HepG2 (cell line): ENCODE measurements around the gene FXYD4. TPM values are rescaled to one million over a fixed set of nuclear protein-coding genes. Genes with fewer than 3 reads are reported as not detected.

Experiments used
- CBX5 ChIP-seq: sonication (generic); formaldehyde crosslinking; IDR thresholded peaks from 2 replicates; pipeline ENCODE4 v1.4.0; 2020; ENCODE audit warnings: missing genetic modification reagents, borderline replicate concordance
- DRAP1 ChIP-seq: IDR thresholded peaks from 2 replicates; pipeline ENCODE4 v1.6.1; 2016; ENCODE audit warnings: missing genetic modification reagents, missing compliant biosample characterization
- EEA1 ChIP-seq: sonication (generic); formaldehyde crosslinking; IDR thresholded peaks from 2 replicates; pipeline ENCODE4 v1.5.1; 2020; ENCODE audit warnings: mild to moderate bottlenecking, missing genetic modification reagents, borderline replicate concordance
- EED ChIP-seq: sonication (generic); formaldehyde crosslinking; IDR thresholded peaks from 2 replicates; pipeline ENCODE4 v1.5.0; 2020; ENCODE audit warnings: mild to moderate bottlenecking, missing genetic modification reagents
- IRF9 ChIP-seq: sonication (generic); formaldehyde crosslinking; IDR thresholded peaks from 2 replicates; pipeline ENCODE4 v1.8.0; 2022; ENCODE audit warnings: missing genetic modification reagents, mild to moderate bottlenecking, borderline replicate concordance
- KAT7 ChIP-seq: IDR thresholded peaks from 2 replicates; pipeline ENCODE4 v1.6.1; 2018; ENCODE audit warnings: borderline replicate concordance, missing compliant biosample characterization
- KDM1A ChIP-seq: IDR thresholded peaks from 2 replicates; pipeline ENCODE4 v1.6.1; 2016; ENCODE audit warnings: missing compliant biosample characterization
- MYC ChIP-seq: sonication (generic); formaldehyde crosslinking; IDR thresholded peaks from 2 replicates; pipeline ENCODE4 v1.9.0; 2021; ENCODE audit warnings: missing genetic modification reagents, borderline replicate concordance
- PAWR ChIP-seq: sonication (generic); formaldehyde crosslinking; IDR thresholded peaks from 2 replicates; pipeline ENCODE4 v1.4.0; 2020; ENCODE audit warnings: missing genetic modification reagents, mild to moderate bottlenecking, borderline replicate concordance
- RAD51 ChIP-seq: fragments of 450-650 bp; IDR thresholded peaks from 2 replicates; pipeline ENCODE4 v1.6.1; 2016; ENCODE audit warnings: borderline replicate concordance
- RARG ChIP-seq: sonication (generic); formaldehyde crosslinking; IDR thresholded peaks from 2 replicates; pipeline ENCODE4 v1.4.0; 2020; ENCODE audit warnings: low read depth, mild to moderate bottlenecking, missing genetic modification reagents
- RFX3 ChIP-seq: IDR thresholded peaks from 2 replicates; pipeline ENCODE4 v1.6.1; 2016; ENCODE audit warnings: missing biosample characterization, missing genetic modification reagents
- SP5 ChIP-seq: IDR thresholded peaks from 2 replicates; pipeline ENCODE4 v1.6.1; 2016; ENCODE audit warnings: low read depth, borderline replicate concordance
- SYNCRIP ChIP-seq: fragments of 200-400 bp; formaldehyde crosslinking; IDR thresholded peaks from 2 replicates; pipeline ENCODE4 v1.6.1; 2018; ENCODE audit warnings: mild to moderate bottlenecking, low read depth, low read length; ENCODE audit not compliant: insufficient read depth
- UBTF ChIP-seq: sonication (generic); formaldehyde crosslinking; IDR thresholded peaks from 2 replicates; pipeline ENCODE4 v1.4.0; 2020; ENCODE audit warnings: mild to moderate bottlenecking, missing genetic modification reagents
- XRCC5 ChIP-seq: fragments of 200-400 bp; formaldehyde crosslinking; optimal IDR thresholded peaks from 2 replicates; pipeline ENCODE3; 2017; ENCODE audit warnings: mild to moderate bottlenecking, low read length
- ZFP91 ChIP-seq: sonication (generic); formaldehyde crosslinking; IDR thresholded peaks from 2 replicates; pipeline ENCODE4 v1.9.0; 2022; ENCODE audit warnings: missing genetic modification reagents, mild to moderate bottlenecking, borderline replicate concordance
- ZFY ChIP-seq: sonication (generic); formaldehyde crosslinking; IDR thresholded peaks from 2 replicates; pipeline ENCODE4 v1.4.0; 2020; ENCODE audit warnings: missing genetic modification reagents
- ZNF101 ChIP-seq: sonication (generic); formaldehyde crosslinking; IDR thresholded peaks from 2 replicates; pipeline ENCODE4 v1.4.0; 2020; ENCODE audit warnings: mild to moderate bottlenecking, low read depth, missing genetic modification reagents, borderline replicate concordance
- ZNF230 ChIP-seq: sonication (generic); formaldehyde crosslinking; IDR thresholded peaks from 2 replicates; pipeline ENCODE4 v1.4.0; 2020; ENCODE audit warnings: mild to moderate bottlenecking, missing genetic modification reagents
- ZNF549 ChIP-seq: sonication (generic); formaldehyde crosslinking; IDR thresholded peaks from 2 replicates; pipeline ENCODE4 v1.5.0; 2020; ENCODE audit warnings: missing genetic modification reagents
- ZNF800 ChIP-seq: sonication (generic); formaldehyde crosslinking; IDR thresholded peaks from 2 replicates; pipeline ENCODE4 v1.4.0; 2020; ENCODE audit warnings: missing genetic modification reagents
- ZNF816 ChIP-seq: sonication (generic); formaldehyde crosslinking; IDR thresholded peaks from 2 replicates; pipeline ENCODE4 v1.8.0; 2022; ENCODE audit warnings: missing genetic modification reagents, mild to moderate bottlenecking, borderline replicate concordance
- polyA plus RNA-seq, 8 experiments: library from polyadenylated mRNA; depleted of rRNA in 3 of 8; stranded (reverse) in 7 of 8; unstranded in 1 of 8; fragments of >200 nt; fragmentation: Illumina TruSeq in 4 of 8; extraction: Trizol in 4 of 8; gene quantifications; 2 replicates each; pipeline versions ENCODE4 v1.2.1 to v1.2.3, GENCODE V29; 2011 to 2016; ENCODE audit warnings: low read depth in 4 of 8, missing spikeins in 1 of 8, mixed read lengths in 1 of 8; ENCODE audit not compliant: insufficient read depth in 1 of 8
- total RNA-seq, 5 experiments: library from RNA; depleted of rRNA; stranded (reverse); fragments of >200 nt; fragmentation: Illumina TruSeq; extraction: Trizol; gene quantifications; 2 replicates each; pipeline ENCODE4 v1.2.3, GENCODE V29; 2016; ENCODE audit warnings: low read depth in 1 of 5

The FXYD4 gene
- total and polyA plus RNA-seq, 2 of the 13 experiments (the other 11 are each of a cell fraction or from before 2014, with no cell fraction given): not detected

GRCh38 chr10:43377424-43377883 lies 6.0 kb downstream of the FXYD4 start (continued):
- TF ChIP-seq EEA1 (CRISPR knock-in tag) (no peak), RARG (CRISPR knock-in tag) (no peak), SP5 (no peak), SYNCRIP (no peak), ZFY (CRISPR knock-in tag) (peak; percentile 81), ZNF800 (CRISPR knock-in tag) (0 out of 2 replicates have a peak, but pooled peaks have one; percentile 57), ZFP91 (CRISPR knock-in tag) (peak; percentile 58), MYC (CRISPR knock-in tag) (0 out of 2 replicates have a peak, but pooled peaks have one; percentile 27), CBX5 (CRISPR knock-in tag) (0 out of 2 replicates have a peak, but pooled peaks have one; percentile 24), RAD51 (no peak), IRF9 (0 out of 2 replicates have a peak, but pooled peaks have one; percentile 46), RFX3 (CRISPR knock-in tag) (no peak), DRAP1 (CRISPR knock-in tag) (peak; percentile 61; the same call in 1 of the 2 replicates), ZNF816 (CRISPR knock-in tag) (no peak), UBTF (CRISPR knock-in tag) (no peak; the same call in 1 of the 2 replicates), KDM1A (CRISPR knock-in tag) (0 out of 2 replicates have a peak, but pooled peaks have one; percentile 52), ZNF549 (CRISPR knock-in tag) (no peak), ZNF230 (CRISPR knock-in tag) (0 out of 2 replicates have a peak, but pooled peaks have one; percentile 75), PAWR (CRISPR knock-in tag) (0 out of 2 replicates have a peak, but pooled peaks have one; percentile 43), KAT7 (CRISPR knock-in tag) (0 out of 2 replicates have a peak, but pooled peaks have one; percentile 50), EED (CRISPR knock-in tag) (no peak), XRCC5 (peak; percentile 52), ZNF101 (0 out of 2 replicates have a peak, but pooled peaks have one; percentile 65)
